ENCODE results near the gene BMS1. TPM values are rescaled to one million over a fixed set of nuclear protein-coding genes. Genes with fewer than 3 reads are reported as not detected.
A peak's percentile ranks its signal among the peaks of the same experiment; 100 is the strongest.

The BMS1 gene
- total RNA-seq, 1 experiment from 2014 or later: 44.2 TPM

GRCh38 chr10:42781893-42782445 lies 626 bp upstream of the BMS1 start:
- Histone ChIP-seq H4K20me1 (ENCODE audit: control insufficient read depth, insufficient read depth, insufficient read length) (no peaks in the 10 kb centered on the region), H2BK120ac (ENCODE audit: low read depth, low read length, poor library complexity, severe bottlenecking) (no peak overlapping the region), H3K23me2 (ENCODE audit: insufficient read length, low read depth, low read length, poor library complexity, severe bottlenecking) (peaks cover 4% of the 10 kb centered on the region), H3K56ac (ENCODE audit: insufficient read length, low read depth, low read length) (no peak overlapping the region), H3K23ac (ENCODE audit: insufficient read length, low read depth, low read length) (no peak overlapping the region), H2BK5ac (ENCODE audit: insufficient read length, low read length) (no peak overlapping the region), H3K4me2 (ENCODE audit: insufficient read depth, insufficient read length, low read length) (peak overlapping the region; percentile 99), H2AFZ (ENCODE audit: low read length) (no peak overlapping the region), H4K91ac (ENCODE audit: insufficient read length, low read depth, low read length) (no peak overlapping the region), H4K5ac (ENCODE audit: insufficient read length, low read depth, low read length) (no peak overlapping the region), H3K14ac (ENCODE audit: insufficient read depth, low read length) (peak overlapping the region; percentile 90), H3K9ac (ENCODE audit: extremely low read depth, insufficient read length, low read length) (peak overlapping the region; percentile 62), H3K18ac (ENCODE audit: insufficient read length, low read depth, low read length) (peak overlapping the region; percentile 91), H3K4ac (ENCODE audit: low read depth, low read length) (no peak overlapping the region), H3K79me1 (ENCODE audit: insufficient read depth, low read depth, low read length, poor library complexity, severe bottlenecking) (peaks cover 4% of the 10 kb centered on the region), H3K4me1 (ENCODE audit: insufficient read depth, low read length) (no peaks in the 10 kb centered on the region), H4K8ac (replicated peaks; ENCODE audit: insufficient read length, low read depth, low read length) (no peak overlapping the region), H2BK15ac (ENCODE audit: low read depth, low read length) (no peak overlapping the region), H3K27ac (ENCODE audit: insufficient read length, low read depth, low read length) (no peak overlapping the region), H3K9me3 (ENCODE audit: control insufficient read depth, low read depth, low read length) (no peaks in the 10 kb centered on the region), H2BK12ac (ENCODE audit: insufficient read length, low read depth, low read length) (no peak overlapping the region), H2BK20ac (ENCODE audit: low read depth, low read length, poor library complexity, severe bottlenecking) (no peak overlapping the region), H3T11ph (ENCODE audit: low read length) (no peak overlapping the region), H2AK5ac (ENCODE audit: insufficient read length, low read length) (no peak overlapping the region), H3K79me2 (ENCODE audit: insufficient read depth, low read length) (peaks cover 4% of the 10 kb centered on the region; the same call in 1 of the 2 replicates), H3K27me3 (ENCODE audit: insufficient read depth, low read length) (no peaks in the 10 kb centered on the region)
- 0 out of 4 replicates have a peak, but pooled peaks cover 0 to 3% of the 10 kb centered on the region in 2 experiments for H3K4me1 Mint-ChIP-seq
- H3K27ac Mint-ChIP-seq: peak overlapping the region in 2 of 3 experiments; percentile 95 to 99; a peak in 4 of 7 replicates
- TF ChIP-seq, protein P1, sequence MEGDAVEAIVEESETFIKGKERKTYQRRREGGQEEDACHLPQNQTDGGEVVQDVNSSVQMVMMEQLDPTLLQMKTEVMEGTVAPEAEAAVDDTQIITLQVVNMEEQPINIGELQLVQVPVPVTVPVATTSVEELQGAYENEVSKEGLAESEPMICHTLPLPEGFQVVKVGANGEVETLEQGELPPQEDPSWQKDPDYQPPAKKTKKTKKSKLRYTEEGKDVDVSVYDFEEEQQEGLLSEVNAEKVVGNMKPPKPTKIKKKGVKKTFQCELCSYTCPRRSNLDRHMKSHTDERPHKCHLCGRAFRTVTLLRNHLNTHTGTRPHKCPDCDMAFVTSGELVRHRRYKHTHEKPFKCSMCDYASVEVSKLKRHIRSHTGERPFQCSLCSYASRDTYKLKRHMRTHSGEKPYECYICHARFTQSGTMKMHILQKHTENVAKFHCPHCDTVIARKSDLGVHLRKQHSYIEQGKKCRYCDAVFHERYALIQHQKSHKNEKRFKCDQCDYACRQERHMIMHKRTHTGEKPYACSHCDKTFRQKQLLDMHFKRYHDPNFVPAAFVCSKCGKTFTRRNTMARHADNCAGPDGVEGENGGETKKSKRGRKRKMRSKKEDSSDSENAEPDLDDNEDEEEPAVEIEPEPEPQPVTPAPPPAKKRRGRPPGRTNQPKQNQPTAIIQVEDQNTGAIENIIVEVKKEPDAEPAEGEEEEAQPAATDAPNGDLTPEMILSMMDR (conservative IDR thresholded peaks at IDR 0.05): no peak
- peaks cover 38% of the 10 kb centered on the region for H3K27me3 Mint-ChIP-seq (ENCODE audit: low read depth)
- peaks cover 12 to 26% (median 26%) of the 10 kb centered on the region in 3 experiments for H3K36me3 Mint-ChIP-seq (ENCODE audit: insufficient read depth in 1 of 3, low read depth in 3 of 3)
- no peak for DNase-seq
- H3K4me3 Mint-ChIP-seq: peak overlapping the region; percentile 89 to 94
- H3K9me3 Mint-ChIP-seq: peaks cover 0 to 3% of the 10 kb centered on the region in 2 experiments; a peak in 1 of 5 replicates
- no CpG with 5 or more reads among the region's 18 CpGs for WGBS (ENCODE audit: extremely low coverage, insufficient read length, low lambda C conversion rate)
